NCI-H748 treated with DMSO at 0.1 percent for 48 hours (cell line): Measurements from ENCODE around the gene HEXIM1.

Experiments used
- DNase-seq: peaks from one replicate; lab custom pipeline; 2025; lab: John Stamatoyannopoulos, UW

The HEXIM1 gene

DNA sequence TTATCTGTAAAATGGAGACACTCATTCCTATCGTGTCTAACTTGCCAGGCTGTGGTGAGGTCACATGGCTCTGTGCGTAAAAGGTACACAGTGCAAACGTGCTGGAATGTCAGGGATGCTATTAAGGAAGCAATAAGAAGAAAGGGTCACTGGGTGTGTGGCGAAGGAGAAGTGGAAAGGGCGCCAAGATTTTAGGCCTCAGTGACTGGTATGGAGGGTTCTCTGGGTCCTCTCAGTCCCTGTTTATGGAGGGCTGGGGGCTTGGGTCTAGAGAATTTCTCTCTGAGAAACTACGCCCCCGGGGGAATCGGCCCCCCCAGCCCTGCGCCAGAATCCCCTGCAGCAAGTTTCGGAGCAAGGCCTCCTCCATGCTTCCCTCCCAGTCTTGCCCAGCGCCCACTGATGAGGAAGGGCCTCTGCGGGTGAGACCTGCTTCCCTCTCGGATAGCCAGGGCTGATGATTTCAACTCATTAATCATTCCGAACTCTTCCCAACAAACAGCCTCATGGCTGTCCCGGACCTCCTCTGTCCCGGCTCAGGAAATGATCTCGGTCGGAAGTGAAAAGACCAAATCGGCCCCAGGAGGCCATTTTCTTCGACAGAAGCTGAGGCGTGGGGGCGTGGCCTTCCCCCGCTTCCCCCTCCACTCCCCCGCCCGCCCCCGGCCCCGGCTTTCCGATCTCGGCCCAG is 1.2 kb upstream of the HEXIM1 start:
- no peak for DNase-seq

DNA sequence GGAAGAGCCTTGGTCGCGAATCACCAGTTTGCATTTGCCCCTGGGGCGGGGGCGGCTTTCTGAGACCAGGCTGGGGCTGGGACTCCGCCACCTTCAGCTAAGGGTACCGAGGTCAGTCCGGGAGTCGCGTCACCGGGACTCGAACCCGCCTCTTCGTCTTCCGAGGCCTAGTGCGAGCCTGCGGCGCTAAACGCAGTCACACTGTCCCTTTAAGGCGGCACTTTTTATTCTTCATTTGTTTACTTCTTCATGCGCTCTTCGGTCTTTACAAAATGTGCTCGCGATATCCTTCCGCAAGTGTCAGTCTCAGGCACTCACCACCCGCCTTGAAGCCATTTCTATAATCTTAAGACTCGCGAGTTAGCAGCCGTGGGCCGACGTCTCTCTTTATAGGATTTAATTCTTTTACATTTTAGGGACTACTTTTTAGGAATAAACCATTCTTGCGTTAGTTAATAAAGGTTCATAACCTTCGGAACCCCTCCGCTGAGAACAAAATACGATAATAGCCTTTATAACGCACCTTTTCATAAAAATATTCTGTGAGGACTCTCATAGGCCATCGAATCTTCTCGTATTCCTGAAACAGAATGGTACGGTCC is 593 bp upstream of the HEXIM1 start:
- peak; percentile 90 for DNase-seq

DNA sequence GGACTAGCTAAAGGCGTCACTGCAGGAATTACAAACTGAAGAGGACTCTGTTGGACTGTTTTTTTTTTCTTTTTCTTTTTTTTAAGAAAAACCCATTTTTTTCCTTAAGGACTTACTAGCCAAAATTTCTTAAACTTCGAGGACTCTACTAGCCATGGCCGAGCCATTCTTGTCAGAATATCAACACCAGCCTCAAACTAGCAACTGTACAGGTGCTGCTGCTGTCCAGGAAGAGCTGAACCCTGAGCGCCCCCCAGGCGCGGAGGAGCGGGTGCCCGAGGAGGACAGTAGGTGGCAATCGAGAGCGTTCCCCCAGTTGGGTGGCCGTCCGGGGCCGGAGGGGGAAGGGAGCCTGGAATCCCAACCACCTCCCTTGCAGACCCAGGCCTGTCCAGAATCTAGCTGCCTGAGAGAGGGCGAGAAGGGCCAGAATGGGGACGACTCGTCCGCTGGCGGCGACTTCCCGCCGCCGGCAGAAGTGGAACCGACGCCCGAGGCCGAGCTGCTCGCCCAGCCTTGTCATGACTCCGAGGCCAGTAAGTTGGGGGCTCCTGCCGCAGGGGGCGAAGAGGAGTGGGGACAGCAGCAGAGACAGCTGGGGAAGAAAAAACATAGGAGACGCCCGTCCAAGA is 878 bp downstream of the HEXIM1 start:
- DNase-seq: peak; percentile 78

DNA sequence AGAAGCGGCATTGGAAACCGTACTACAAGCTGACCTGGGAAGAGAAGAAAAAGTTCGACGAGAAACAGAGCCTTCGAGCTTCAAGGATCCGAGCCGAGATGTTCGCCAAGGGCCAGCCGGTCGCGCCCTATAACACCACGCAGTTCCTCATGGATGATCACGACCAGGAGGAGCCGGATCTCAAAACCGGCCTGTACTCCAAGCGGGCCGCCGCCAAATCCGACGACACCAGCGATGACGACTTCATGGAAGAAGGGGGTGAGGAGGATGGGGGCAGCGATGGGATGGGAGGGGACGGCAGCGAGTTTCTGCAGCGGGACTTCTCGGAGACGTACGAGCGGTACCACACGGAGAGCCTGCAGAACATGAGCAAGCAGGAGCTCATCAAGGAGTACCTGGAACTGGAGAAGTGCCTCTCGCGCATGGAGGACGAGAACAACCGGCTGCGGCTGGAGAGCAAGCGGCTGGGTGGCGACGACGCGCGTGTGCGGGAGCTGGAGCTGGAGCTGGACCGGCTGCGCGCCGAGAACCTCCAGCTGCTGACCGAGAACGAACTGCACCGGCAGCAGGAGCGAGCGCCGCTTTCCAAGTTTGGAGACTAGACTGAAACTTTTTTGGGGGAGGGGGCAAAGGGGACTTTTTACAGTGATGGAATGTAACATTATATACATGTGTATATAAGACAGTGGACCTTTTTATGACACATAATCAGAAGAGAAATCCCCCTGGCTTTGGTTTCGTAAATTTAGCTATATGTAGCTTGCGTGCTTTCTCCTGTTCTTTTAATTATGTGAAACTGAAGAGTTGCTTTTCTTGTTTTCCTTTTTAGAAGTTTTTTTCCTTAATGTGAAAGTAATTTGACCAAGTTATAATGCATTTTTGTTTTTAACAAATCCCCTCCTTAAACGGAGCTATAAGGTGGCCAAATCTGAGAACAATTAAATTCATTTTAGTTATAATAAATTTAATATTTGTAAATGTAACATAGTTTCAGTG is 1.7 kb downstream of the HEXIM1 start:
- DNase-seq: no peak

DNA sequence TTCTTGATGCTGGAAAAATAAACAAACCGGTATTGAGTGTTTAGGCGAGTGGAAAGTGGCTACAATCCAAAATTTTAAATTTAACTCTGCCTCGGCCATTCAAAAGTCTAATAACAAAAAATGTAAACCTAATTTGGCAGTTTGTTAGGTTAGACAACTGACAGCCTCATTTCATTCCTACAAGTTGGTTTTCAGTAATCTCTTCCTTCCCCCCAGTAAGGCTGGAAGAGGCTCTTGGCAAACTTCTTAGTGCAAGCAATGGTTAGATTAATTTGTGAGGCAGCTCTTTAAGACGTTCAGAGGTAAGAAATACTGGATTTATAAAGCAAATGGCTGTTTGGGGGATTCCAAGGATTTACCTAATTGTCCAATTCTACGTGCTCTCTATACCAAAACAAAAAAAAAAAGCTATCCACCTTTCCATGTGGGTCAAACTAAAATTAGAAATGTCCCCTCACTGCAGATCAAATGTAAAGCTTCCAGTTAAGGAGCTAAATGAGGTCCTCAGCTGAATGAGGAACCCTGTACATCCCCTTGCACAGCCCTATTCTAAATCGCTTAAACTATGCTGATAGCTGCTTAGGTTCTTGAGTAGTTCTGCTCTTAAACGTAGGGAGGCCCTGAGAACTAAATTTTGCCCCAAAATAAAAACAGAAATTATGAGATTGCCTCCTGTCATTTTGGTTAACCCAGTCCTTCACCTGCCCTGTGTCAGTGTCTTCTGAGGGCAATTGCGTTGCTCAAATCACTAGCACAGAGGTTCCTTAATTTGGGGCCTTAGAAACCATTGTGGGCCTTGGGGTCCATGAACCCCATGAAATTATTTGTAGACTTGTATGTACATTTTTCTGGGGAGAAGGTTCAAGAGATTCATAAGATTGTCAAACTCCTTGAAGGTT is 2.9 kb downstream of the HEXIM1 start:
- DNase-seq: no peak

DNA sequence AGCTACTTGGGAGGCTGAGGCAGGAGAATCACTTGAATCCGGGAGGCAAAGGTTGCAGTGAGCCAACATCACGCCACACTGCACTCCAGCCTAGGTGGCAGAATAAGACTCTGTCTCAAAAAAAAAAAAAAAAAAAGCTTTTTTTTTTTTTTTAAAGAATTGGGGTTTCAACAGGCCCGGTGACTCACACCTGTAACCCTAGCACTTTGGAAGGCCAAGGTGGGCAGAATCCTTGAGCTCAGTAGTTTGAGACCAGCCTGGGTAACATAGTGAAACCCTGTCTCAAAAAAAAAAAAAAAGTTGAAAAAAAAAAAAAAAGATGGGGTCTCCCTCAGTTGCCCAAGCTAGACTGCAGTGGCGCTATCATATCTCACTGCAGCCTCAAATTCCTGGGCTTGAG is 6.8 kb downstream of the HEXIM1 start:
- DNase-seq: no peak

DNA sequence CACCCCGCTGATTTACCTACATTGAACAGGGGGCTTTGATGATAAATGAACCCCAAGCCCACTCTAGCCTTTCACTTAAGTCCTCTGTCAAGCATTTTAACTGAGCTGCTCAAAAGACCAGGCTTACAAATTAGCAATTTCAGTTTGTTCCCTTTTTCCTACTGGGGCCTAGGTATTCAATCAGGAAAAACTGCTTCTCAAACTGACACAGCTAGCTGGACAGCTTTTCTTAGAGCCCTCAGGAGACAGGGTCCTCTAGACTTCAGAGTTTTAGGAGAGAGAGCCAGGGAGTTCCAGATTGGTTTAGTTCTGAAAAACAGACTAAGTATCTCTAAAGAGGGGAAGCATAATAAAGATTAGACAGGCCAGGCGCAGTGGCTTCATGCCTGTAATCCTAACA is 7.2 kb downstream of the HEXIM1 start:
- no peak for DNase-seq

DNA sequence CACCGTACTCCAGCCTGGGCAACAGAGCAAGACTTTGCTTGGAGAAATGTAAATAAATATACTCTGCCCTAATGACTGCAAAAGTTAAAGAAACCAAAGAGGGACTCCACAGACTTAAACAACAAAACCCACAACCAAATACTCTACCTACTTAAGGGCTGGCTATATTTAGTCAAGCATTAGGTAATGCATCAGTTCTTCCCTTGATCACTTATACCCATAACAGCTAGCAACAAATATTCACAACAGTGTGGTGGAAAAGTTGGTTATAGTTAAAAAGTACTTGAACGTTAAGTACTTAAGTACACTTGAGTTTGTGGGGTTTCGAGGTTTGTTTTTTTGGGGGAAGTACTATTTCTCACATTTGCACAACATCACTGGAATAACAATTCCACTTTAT is 8.0 kb downstream of the HEXIM1 start:
- no peak for DNase-seq

DNA sequence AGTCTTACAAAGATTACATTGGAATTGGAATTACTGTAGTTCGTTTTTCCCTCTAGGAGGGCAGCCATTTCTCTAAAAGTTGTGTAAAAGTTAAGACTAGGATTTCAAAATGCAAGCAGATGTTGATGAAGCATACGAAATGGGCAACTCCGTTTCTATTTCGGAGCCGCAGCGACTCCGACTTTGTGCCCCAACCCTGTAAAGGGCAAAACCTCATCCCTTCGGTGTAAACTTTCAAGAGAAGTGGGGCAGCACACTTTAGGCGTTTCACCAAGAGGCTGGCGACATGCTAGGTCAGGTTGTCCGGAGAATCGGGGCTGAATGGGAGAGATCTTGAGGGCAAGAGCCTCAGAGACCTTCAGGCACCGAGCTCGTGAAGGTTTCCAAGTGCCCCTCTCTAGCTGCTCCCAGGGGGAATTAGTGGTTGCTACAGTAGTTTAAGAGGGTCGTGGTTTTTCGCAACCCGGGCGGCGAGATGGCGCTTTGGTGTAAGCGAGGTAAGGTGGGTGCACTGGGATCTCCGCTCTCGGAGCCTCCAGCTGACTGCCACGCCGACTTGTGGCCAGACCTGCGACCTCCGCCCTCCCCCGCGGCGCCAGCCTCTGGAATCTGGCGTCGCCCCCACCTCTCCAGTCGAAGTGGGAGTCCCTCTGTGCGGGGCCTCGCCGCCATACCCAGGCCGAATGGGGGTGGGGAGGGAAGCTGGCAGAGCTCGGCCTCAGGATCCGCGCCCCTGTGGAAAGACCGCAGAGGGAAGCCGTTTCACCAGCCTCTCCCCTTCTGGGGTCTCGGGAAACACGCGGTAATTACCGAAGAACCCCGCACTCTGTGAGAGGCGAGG is 12.4 kb downstream of the HEXIM1 start:
- peak; percentile 15 for DNase-seq

DNA sequence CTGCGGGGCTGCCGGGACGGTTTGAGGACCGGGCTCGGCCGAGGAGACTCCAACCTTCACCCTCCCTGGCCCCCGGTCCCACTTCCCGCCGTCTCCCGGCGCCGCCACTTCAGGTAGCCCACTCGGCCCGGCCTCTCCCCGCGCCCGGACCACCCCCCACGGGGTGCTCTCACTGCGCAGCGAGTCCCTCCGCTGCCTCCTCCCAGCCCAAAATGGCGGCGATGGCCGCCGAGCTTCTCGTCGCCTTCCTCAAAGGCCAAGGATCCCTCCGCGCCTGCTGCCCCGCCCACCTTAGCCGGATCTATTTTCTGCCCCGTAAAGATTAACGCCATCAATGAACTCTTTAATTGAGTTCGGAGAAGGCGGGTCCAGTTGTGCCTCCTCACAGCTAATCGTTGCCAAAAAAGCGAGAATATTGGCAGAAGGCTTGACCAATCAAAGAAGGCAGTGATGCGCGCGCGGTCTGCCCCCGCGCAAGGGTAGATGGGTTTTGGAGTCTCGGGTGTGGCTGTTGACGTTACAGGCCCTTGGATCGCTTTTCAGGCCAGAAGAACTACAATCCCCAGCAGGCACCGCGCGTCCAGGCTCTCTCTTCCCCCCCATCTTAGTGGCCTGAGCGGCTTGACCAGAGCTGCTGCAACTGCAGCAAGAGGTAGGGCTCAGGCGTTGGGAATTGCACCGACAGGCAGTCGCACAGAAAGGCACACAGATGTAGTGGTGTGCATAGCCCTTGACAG is 13.2 kb downstream of the HEXIM1 start, which contains the start of gene HEXIM2:
TSS of gene HEXIM2 (plus strand) at position 588 of the 737 bp plus-strand sequence. CDS start 919 bp downstream, outside the sequence.
- DNase-seq: peak; percentile 98

DNA sequence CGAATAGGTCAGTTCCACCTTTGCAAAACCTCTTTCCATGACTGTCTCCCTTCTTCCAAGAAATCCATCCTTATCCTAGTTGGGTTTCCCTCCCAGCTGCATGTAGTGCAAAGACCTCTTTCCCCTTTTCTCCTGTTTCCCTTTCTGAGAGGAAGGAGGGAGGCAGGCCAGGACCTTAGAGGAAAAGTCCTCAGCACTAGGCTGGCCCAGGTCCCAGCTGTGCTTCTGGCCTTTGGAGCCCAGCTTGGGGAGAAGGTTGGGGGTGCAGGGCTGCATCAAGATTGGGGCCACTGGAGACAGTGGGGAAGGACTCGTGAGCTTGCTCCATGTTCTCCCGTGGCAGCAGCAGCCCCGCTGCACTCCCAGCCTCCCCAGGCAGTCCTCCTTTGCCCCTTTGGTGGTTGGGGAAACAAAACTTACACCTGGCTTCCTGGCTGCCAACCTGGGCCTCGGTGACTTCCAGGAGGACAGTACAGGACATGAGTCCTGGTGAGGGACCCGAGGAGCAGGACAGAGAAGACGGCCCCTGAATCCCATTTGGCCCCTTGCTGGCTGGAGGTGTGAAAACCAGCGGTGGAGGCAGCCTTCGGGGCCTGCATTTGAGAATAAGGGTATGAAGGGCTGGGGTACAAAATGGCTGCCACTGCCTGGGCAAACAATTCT is 13.9 kb downstream of the HEXIM1 start:
- no peak for DNase-seq

DNA sequence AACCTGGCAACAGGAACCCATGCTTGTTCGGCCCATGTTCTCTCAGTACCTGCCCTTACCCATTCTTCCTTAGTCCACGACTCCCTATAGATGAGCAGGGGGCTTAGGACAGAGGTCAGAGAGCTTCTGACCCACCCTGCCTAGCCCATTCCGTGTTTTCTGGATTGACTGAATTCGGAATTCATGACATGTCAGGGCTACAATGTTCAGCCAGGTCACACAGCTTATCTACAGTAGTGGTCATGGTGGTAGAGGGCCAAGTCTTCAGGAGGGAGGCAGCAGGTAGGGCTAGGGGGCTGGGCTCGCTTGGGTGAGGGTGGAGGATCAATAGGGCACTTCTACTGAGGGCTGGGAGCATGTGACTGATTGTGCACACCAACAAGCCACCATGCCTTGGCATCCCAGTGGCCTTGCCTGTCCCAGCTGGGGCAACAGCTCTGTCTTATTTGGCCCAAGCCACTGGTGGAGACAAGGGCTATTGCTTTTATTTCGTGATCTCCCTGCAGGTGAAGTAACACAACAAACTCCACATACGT is 16.5 kb downstream of the HEXIM1 start:
- DNase-seq: no peak

DNA sequence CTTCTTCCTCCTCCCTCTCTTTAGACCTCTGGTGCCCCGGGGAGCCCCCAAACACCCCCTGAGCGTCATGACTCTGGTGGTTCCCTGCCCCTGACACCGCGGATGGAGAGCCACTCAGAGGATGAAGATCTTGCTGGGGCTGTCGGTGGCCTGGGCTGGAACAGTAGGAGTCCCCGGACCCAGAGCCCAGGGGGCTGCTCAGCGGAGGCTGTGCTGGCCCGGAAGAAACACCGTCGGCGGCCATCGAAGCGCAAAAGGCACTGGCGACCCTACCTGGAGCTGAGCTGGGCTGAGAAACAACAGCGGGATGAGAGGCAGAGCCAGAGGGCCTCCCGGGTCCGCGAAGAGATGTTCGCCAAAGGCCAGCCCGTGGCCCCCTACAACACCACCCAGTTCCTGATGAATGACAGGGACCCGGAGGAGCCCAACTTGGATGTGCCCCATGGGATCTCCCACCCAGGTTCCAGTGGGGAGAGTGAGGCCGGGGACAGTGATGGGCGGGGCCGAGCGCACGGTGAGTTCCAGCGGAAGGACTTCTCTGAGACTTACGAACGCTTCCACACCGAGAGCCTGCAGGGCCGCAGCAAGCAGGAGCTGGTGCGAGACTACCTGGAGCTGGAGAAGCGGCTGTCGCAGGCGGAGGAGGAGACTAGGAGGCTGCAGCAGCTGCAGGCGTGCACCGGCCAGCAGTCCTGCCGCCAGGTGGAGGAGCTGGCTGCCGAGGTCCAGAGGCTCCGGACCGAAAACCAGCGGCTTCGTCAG is 20.9 kb downstream of the HEXIM1 start:
- DNase-seq: no peak

DNA sequence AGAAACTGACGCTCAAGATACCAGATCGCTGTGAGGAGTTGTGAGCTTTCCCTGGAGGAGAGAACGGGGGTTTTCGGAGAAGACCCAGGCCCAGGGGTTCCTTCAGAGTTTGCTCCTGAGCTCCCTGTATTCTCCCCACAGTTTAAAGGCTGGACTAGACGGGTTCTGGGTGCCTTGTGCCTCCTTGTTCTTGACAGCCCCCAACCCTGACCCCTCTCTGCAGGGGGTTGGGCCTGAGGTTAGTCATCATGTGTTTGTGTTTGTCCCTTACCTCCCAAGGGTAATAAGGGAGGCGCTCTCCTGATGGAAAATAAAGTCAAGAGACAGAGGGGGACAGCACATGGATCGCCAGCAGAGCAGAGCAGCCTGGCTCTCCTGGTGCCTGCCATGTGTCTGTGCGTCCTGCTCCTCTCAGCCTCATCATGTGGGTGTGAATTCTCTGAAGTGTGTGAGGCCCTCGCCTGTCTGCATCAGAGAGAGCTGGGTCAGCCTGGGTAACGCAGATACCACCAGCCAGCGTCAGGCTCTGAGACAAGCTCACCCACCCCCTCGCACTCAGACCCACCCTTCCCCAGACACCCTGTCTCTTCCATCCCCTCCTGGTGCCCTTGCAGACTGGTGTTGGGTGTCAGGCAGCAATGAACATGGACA is 22.1 kb downstream of the HEXIM1 start:
- DNase-seq: no peak

DNA sequence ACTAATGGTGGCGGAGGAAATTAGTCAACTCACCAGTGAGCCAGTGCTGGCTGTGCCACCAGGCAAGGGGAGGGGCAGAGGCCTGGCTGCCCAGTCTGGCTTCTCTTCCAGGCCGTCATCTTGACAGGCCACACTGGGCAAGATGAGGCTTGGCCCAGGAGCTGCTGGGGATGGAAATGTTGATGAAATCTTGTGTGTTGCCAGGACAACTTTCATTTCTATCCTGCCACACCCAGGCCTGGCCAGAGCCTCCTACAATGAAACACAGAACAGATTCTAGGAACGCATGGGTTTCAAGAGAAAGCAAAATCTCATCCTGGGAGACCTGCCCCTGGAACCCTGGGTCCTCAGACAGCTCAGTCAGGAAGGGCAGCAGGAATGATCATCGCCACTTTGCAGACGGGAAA is 22.7 kb downstream of the HEXIM1 start:
- DNase-seq: no peak

DNA sequence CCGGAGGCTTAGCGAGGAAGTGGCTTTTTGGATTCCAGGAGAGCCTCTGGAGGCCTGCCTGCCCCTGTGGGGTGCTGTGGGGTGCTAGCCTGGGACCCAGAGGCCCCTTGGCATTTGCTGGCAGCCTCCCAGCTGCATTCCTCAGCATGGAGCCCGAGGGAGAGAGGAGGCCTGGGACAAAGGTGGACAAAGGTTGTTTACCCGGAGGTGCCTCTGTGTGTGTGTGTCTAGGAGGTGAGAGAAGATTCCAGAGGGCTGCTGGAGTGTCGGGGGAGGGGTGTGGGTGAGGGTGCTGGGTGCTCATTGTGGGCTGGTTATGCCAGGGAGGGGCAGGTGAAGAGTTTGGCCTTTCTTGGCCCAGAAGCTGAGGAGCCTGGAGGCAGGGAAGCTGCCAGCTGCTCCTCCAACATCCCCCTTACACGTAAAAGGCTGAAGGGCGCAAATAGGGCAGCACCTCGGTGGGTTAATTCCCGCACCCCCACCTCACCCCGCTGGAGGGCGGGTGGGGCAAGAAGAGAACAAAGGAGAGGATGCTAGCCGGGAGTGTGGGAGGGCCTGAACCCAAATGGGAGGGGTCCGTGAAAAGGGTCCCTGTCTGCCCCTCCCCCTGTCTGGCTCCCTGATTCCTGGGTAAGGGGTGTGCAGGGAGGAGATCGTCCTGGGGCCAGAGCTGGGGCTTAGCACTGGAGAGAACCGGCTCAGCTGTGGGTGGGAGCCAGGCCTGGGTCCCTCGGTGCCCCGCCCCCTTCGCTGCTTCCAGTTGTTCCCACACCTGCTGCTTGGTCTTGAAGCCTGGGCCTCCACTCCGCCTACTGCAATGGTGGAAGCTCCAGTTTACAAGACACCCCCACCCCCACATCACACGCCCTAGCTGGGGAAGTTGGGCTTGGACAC is 23.3 kb downstream of the HEXIM1 start:
- no peak for DNase-seq

DNA sequence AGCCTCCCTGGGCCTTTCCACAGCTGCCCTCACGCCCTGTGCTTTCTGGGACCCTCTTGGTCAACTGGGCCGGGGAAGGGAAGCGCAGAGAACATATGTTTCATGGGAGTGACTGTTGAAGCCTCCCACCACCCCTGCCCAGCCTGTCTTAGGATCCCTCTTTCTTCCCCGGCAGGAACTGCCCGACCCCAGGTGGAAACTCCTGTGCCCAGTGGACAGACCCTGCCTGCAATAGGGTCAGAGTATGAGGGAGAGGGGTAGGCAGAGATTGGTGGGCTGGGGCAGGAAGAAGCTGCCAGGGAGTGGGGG is 23.9 kb downstream of the HEXIM1 start:
- DNase-seq: no peak
